ENCODE measurements around the gene CELA3A.
"Not testable (repeated sequence)": the region's sequence is repeated elsewhere in the genome, so short reads cannot be mapped to it uniquely, and the experiment has no call there.

The CELA3A gene

GRCh38 chr1:21981253-21981652 is 20.2 kb upstream of the CELA3A start:
- DNase-seq: not testable (repeated sequence)

- DNase-seq: not testable (repeated sequence)
Observed at GRCh38 chr1:21982122-21982521, 19.3 kb upstream of the CELA3A start.

GRCh38 chr1:21983539-21983938 is 17.9 kb upstream of the CELA3A start:
- not testable (repeated sequence) for DNase-seq

GRCh38 chr1:21985893-21986292 is 15.6 kb upstream of the CELA3A start:
- DNase-seq: not testable (repeated sequence)

- DNase-seq: not testable (repeated sequence)
Observed at GRCh38 chr1:21986386-21986785, 15.1 kb upstream of the CELA3A start.

- DNase-seq: not testable (repeated sequence)
Observed at GRCh38 chr1:21989672-21990393, 11.6 kb upstream of the CELA3A start.

- not testable (repeated sequence) for DNase-seq
Observed at GRCh38 chr1:21992186-21992585, 9.3 kb upstream of the CELA3A start.

GRCh38 chr1:21994716-21995115 is 6.7 kb upstream of the CELA3A start:
- not testable (repeated sequence) for DNase-seq

- not testable (repeated sequence) for DNase-seq
Observed at GRCh38 chr1:21996663-21996970, 4.8 kb upstream of the CELA3A start.

GRCh38 chr1:21997891-21998623 is 3.4 kb upstream of the CELA3A start:
- DNase-seq: not testable (repeated sequence)

- not testable (repeated sequence) for DNase-seq
Observed at GRCh38 chr1:21998624-21999294, 2.7 kb upstream of the CELA3A start.

- DNase-seq: not testable (repeated sequence)
Observed at GRCh38 chr1:21999645-22000044, 1.8 kb upstream of the CELA3A start.

- DNase-seq: not testable (repeated sequence)
Observed at GRCh38 chr1:22002461-22002860, 1.0 kb downstream of the CELA3A start.

GRCh38 chr1:22002875-22003274 is 1.4 kb downstream of the CELA3A start:
- DNase-seq: not testable (repeated sequence)

GRCh38 chr1:22003959-22004358 is 2.5 kb downstream of the CELA3A start:
- not testable (repeated sequence) for DNase-seq

GRCh38 chr1:22005261-22006149 is 4.0 kb downstream of the CELA3A start:
- not testable (repeated sequence) for DNase-seq

GRCh38 chr1:22006736-22007135 is 5.3 kb downstream of the CELA3A start:
- not testable (repeated sequence) for DNase-seq

- not testable (repeated sequence) for DNase-seq
Observed at GRCh38 chr1:22007262-22007661, 5.8 kb downstream of the CELA3A start.

- not testable (repeated sequence) for DNase-seq
Observed at GRCh38 chr1:22009566-22009965, 8.1 kb downstream of the CELA3A start.

- DNase-seq: not testable (repeated sequence)
Observed at GRCh38 chr1:22012752-22013151, 11.3 kb downstream of the CELA3A start.

GRCh38 chr1:22014575-22015206 is 13.2 kb downstream of the CELA3A start:
- not testable (repeated sequence) for DNase-seq
